H1 (cell line): ENCODE results near the gene HNF1A. TPM values are rescaled to one million over a fixed set of nuclear protein-coding genes. Genes with fewer than 3 reads are reported as not detected.

ENCODE experiments used
- CTCF ChIA-PET: fragments of 300-600 bp; sonication (Branson Sonifier 250); formaldehyde crosslinking; loops from one replicate; lab custom pipeline; 2021; ENCODE audit not compliant: partially characterized antibody; lab: Charles Lee
- POLR2A ChIA-PET: fragments of 300-600 bp; sonication (Branson Sonifier 250); formaldehyde crosslinking; loops from one replicate; lab custom pipeline; 2021; ENCODE audit warnings: inconsistent platforms; ENCODE audit not compliant: partially characterized antibody; lab: Charles Lee
- DNase-seq, 2 experiments: peaks; one replicate each; pipeline versions ENCODE4 v3.0.0 to v3.0.0-alpha.2; 2010 to 2022; ENCODE audit warnings: low spot score in 2 of 2, low read depth in 1 of 2, mixed read lengths in 1 of 2
- FAIRE-seq: peaks from 2 replicates; lab custom pipeline; 2011; peaks lifted over from hg19 to GRCh38; lab: Jason Lieb, UNC
- H2AFZ ChIP-seq: 2 replicates; pipeline ENCODE4 v1.8.1; 2012; ENCODE audit warnings: low read length, inconsistent platforms
- H2AK5ac ChIP-seq: 2 replicates; pipeline ENCODE4 v1.6.1; 2013; ENCODE audit warnings: low read depth, low read length
- H2BK120ac ChIP-seq: replicated peaks from 2 replicates; pipeline ENCODE3; 2013; ENCODE audit warnings: low read depth, low read length, inconsistent platforms
- H2BK12ac ChIP-seq: 2 replicates; pipeline ENCODE4 v1.6.1; 2013; ENCODE audit warnings: low read depth, low read length
- H2BK15ac ChIP-seq: 2 replicates; pipeline ENCODE4 v1.6.1; 2013; ENCODE audit warnings: low read length
- H2BK20ac ChIP-seq: 2 replicates; pipeline ENCODE4 v1.6.1; 2013; ENCODE audit warnings: low read length
- H2BK5ac ChIP-seq: 2 replicates; pipeline ENCODE4 v1.6.1; 2013; ENCODE audit warnings: low read depth, low read length
- H3K14ac ChIP-seq: 2 replicates; pipeline ENCODE4 v1.6.1; 2013; ENCODE audit warnings: inconsistent platforms; ENCODE audit not compliant: insufficient read length
- H3K18ac ChIP-seq: 2 replicates; pipeline ENCODE4 v1.6.1; 2013; ENCODE audit warnings: low read length; ENCODE audit errors: extremely low read depth
- H3K23ac ChIP-seq: 2 replicates; pipeline ENCODE4 v1.6.1; 2013; ENCODE audit warnings: inconsistent platforms; ENCODE audit not compliant: insufficient read length
- H3K23me2 ChIP-seq: 2 replicates; pipeline ENCODE4 v1.6.1; 2013; ENCODE audit warnings: low read depth, low read length
- H3K27ac ChIP-seq: 2 replicates; pipeline ENCODE4 v1.6.1; 2011; ENCODE audit warnings: low read depth, low read length, inconsistent platforms
- H3K27me3 ChIP-seq, 4 experiments: replicated peaks in 1 of 4; 1 replicate in 1 of 4; 2 replicates in 3 of 4; pipeline versions ENCODE4 v1.6.1 to v1.8.1; 2011 to 2013; ENCODE audit warnings: low read length in 3 of 4, mild to moderate bottlenecking in 3 of 4, inconsistent platforms in 2 of 4, mixed read lengths in 2 of 4, moderate library complexity in 1 of 4; ENCODE audit not compliant: control insufficient read depth in 3 of 4, insufficient read depth in 3 of 4; ENCODE audit errors: extremely low read depth in 1 of 4
- H3K36me3 ChIP-seq, 4 experiments: 2 replicates each; pipeline versions ENCODE4 v1.6.1 to v1.8.1; 2011 to 2013; ENCODE audit warnings: mild to moderate bottlenecking in 4 of 4, low read length in 3 of 4, moderate library complexity in 2 of 4, control low read depth in 1 of 4, inconsistent platforms in 1 of 4; ENCODE audit not compliant: insufficient read depth in 4 of 4, control insufficient read depth in 2 of 4
- H3K4ac ChIP-seq: replicated peaks from 2 replicates; pipeline ENCODE3; 2013; ENCODE audit warnings: low read length, low read depth, mixed read lengths, inconsistent platforms; ENCODE audit not compliant: insufficient read length
- H3K4me1 ChIP-seq, 4 experiments: replicated peaks in 1 of 4; 1 replicate in 1 of 4; 2 replicates in 3 of 4; pipeline versions ENCODE4 v1.6.1 to v1.8.1; 2011 to 2013; ENCODE audit warnings: low read length in 3 of 4, inconsistent platforms in 2 of 4, mixed read lengths in 1 of 4; ENCODE audit not compliant: insufficient read depth in 4 of 4, control insufficient read depth in 3 of 4
- H3K4me2 ChIP-seq, 2 experiments: 2 replicates each; pipeline versions ENCODE4 v1.6.1 to v1.8.1; 2011 to 2013; ENCODE audit warnings: low read depth in 2 of 2, low read length in 2 of 2, control low read depth in 1 of 2, inconsistent platforms in 1 of 2, mild to moderate bottlenecking in 1 of 2; ENCODE audit not compliant: insufficient read depth in 1 of 2
- H3K4me3 ChIP-seq, 4 experiments: fragments of 200-600, 300-600 bp in 1 of 4; sonication (generic), shearing (Covaris generic), sonication (Bioruptor Twin) in 1 of 4; 2 replicates each; pipeline versions ENCODE4 v1.5.1 to v1.8.1; 2011 to 2016; ENCODE audit warnings: low read length in 4 of 4, low read depth in 3 of 4, control low read depth in 2 of 4, inconsistent platforms in 2 of 4, mild to moderate bottlenecking in 2 of 4, mixed read lengths in 1 of 4, moderate library complexity in 1 of 4; ENCODE audit not compliant: insufficient read depth in 2 of 4; ENCODE audit errors: extremely low read depth in 1 of 4
- H3K56ac ChIP-seq: replicated peaks from 2 replicates; pipeline ENCODE3; 2013; ENCODE audit warnings: low read depth, mild to moderate bottlenecking, mixed read lengths, low read length, inconsistent platforms; ENCODE audit not compliant: insufficient read length
- H3K79me1 ChIP-seq: 2 replicates; pipeline ENCODE4 v1.6.1; 2013; ENCODE audit warnings: low read depth, low read length, control low read depth
- H3K79me2 ChIP-seq, 2 experiments: 2 replicates each; pipeline versions ENCODE4 v1.6.1 to v1.8.1; 2012 to 2013; ENCODE audit warnings: low read length in 2 of 2, mild to moderate bottlenecking in 2 of 2, inconsistent platforms in 1 of 2; ENCODE audit not compliant: insufficient read depth in 2 of 2, control insufficient read depth in 1 of 2
- H3K9ac ChIP-seq, 4 experiments: replicated peaks in 1 of 4; 1 replicate in 1 of 4; 2 replicates in 3 of 4; pipeline versions ENCODE4 v1.6.1 to v1.8.1; 2011 to 2013; ENCODE audit warnings: low read depth in 3 of 4, low read length in 3 of 4, control low read depth in 2 of 4, mild to moderate bottlenecking in 2 of 4, moderate library complexity in 2 of 4, inconsistent platforms in 1 of 4; ENCODE audit errors: extremely low read depth in 1 of 4
- H3K9me3 ChIP-seq, 2 experiments: 2 replicates each; pipeline versions ENCODE4 v1.6.1 to v1.8.1; 2012 to 2013; ENCODE audit warnings: mild to moderate bottlenecking in 2 of 2, moderate library complexity in 2 of 2, control low read depth in 1 of 2, inconsistent platforms in 1 of 2, low read depth in 1 of 2, low read length in 1 of 2, mixed read lengths in 1 of 2; ENCODE audit not compliant: insufficient read depth in 2 of 2
- H4K20me1 ChIP-seq, 2 experiments: replicated peaks in 1 of 2; 2 replicates each; pipeline versions ENCODE3 to v1.8.1; 2011 to 2013; ENCODE audit warnings: inconsistent platforms in 2 of 2, low read length in 2 of 2, mild to moderate bottlenecking in 1 of 2; ENCODE audit not compliant: insufficient read depth in 2 of 2, control insufficient read depth in 1 of 2
- H4K5ac ChIP-seq: 2 replicates; pipeline ENCODE4 v1.6.1; 2013; ENCODE audit warnings: low read length, low read depth, mixed read lengths, inconsistent platforms; ENCODE audit not compliant: insufficient read length
- H4K8ac ChIP-seq: 2 replicates; pipeline ENCODE4 v1.8.0; 2013; ENCODE audit warnings: mild to moderate bottlenecking, moderate library complexity, low read length, inconsistent platforms; ENCODE audit not compliant: insufficient read depth; ENCODE audit errors: extremely low read depth
- H4K91ac ChIP-seq: replicated peaks from 2 replicates; pipeline ENCODE3; 2013; ENCODE audit warnings: low read length, mixed read lengths, inconsistent platforms; ENCODE audit not compliant: insufficient read length
- CHD1 ChIP-seq: IDR thresholded peaks from 2 replicates; pipeline ENCODE4 v1.6.1; 2012; ENCODE audit warnings: low read depth, low read length, improper control_type of control experiment
- CREB1 ChIP-seq: IDR thresholded peaks from 2 replicates; pipeline ENCODE4 v1.6.1; 2012; ENCODE audit warnings: inconsistent platforms
- EGR1 ChIP-seq: IDR thresholded peaks from 2 replicates; pipeline ENCODE4 v1.6.1; 2011; ENCODE audit warnings: low read depth, low read length, borderline replicate concordance
- NANOG ChIP-seq: IDR thresholded peaks from 2 replicates; pipeline ENCODE4 v1.6.1; 2011; ENCODE audit warnings: low read length, low read depth, mild to moderate bottlenecking, inconsistent platforms; ENCODE audit not compliant: insufficient read depth, poor library complexity, severe bottlenecking
- RFX5 ChIP-seq: IDR thresholded peaks from 2 replicates; pipeline ENCODE4 v1.6.1; 2011; ENCODE audit warnings: low read depth, low read length, improper control_type of control experiment, borderline replicate concordance
- RNF2 ChIP-seq: fragments of 200-900, 300-1000 bp; sonication (generic); IDR thresholded peaks from 2 replicates; pipeline ENCODE4 v1.7.1; 2016; ENCODE audit warnings: borderline replicate concordance, low read depth, mild to moderate bottlenecking, antibody characterized with exemption, low read length; ENCODE audit not compliant: poor library complexity, severe bottlenecking; ENCODE audit errors: missing control alignments
- TAF7 ChIP-seq: optimal IDR thresholded peaks from 2 replicates; pipeline ENCODE3; 2011; ENCODE audit warnings: low read depth, mild to moderate bottlenecking, inconsistent platforms, low read length, moderate library complexity, borderline replicate concordance
- USF2 ChIP-seq: IDR thresholded peaks from 2 replicates; pipeline ENCODE4 v1.6.1; 2011; ENCODE audit warnings: low read length, improper control_type of control experiment
- YY1 ChIP-seq: IDR thresholded peaks from 2 replicates; pipeline ENCODE4 v1.6.1; 2011; ENCODE audit warnings: low read depth, mild to moderate bottlenecking, low read length
- WGBS, 2 experiments: shearing (Covaris generic) in 1 of 2; methylation state at CpG; one replicate each; pipeline versions ENCODE4 v1.1.6 to v1.1.7; 2013 to 2015; ENCODE audit warnings: low lambda C conversion rate in 2 of 2, mixed read lengths in 2 of 2, inconsistent platforms in 1 of 2, low coverage in 1 of 2, missing lambda C conversion rate in 1 of 2; ENCODE audit not compliant: insufficient replicate concordance in 2 of 2, insufficient coverage in 1 of 2, insufficient read length in 1 of 2; ENCODE audit errors: extremely low coverage in 1 of 2, missing lambda C conversion rate in 1 of 2; 5-methylcytosine and 5-hydroxymethylcytosine counted together
- polyA plus RNA-seq, 7 experiments: library from polyadenylated mRNA; depleted of rRNA in 3 of 7; stranded (reverse) in 5 of 7; unstranded in 2 of 7; fragments of >200 nt in 5 of 7; fragments of 200-250 nt in 2 of 7; gene quantifications; 1 replicate in 5 of 7; 2 replicates in 1 of 7; 4 replicates in 1 of 7; pipeline versions ENCODE4 v1.2.1 to v1.2.3, GENCODE V29; 2011 to 2013; ENCODE audit warnings: missing spikeins in 2 of 7, mixed read lengths in 2 of 7
- total RNA-seq: library from RNA; stranded (reverse); fragmentation: NEBNext Ultra II Directional; extraction: Animal tissue kit (Norgen Biotek cat#: 25700); gene quantifications from 2 replicates; pipeline ENCODE4 v1.2.1, GENCODE V29; 2021

Gene HNF1A
- total and polyA plus RNA-seq, 2 of the 8 experiments (the other 6 are each of a cell fraction or from before 2014, with no cell fraction given) = not detected

GRCh38 chr12:120990487-120991055 is 12.2 kb downstream of the HNF1A start:
- peaks cover 22% of the 10 kb centered on the region; the same call in 1 of the 2 replicates for H3K23me2 ChIP-seq
- no peak overlapping the region for H3K14ac ChIP-seq
- POLR2A ChIA-PET = interaction anchor here (1.6 to 2.0 kb wide), 2 partner anchors 7 to 8 kb away, joined by 4 to 7 read pairs; no protein-coding TSS in a partner anchor
- H3K9ac ChIP-seq = no peak overlapping the region
- CTCF ChIA-PET = interaction anchor here (3.8 kb wide), 1 partner anchor 14 kb away, joined by 40 read pairs; no protein-coding TSS in a partner anchor
- H3K4me1 ChIP-seq = no peaks in the 10 kb centered on the region
- no peak overlapping the region for H3K4ac ChIP-seq
- H2BK5ac ChIP-seq = no peak overlapping the region
- FAIRE-seq (no peak), DNase-seq (no peak)
- H3K9me3 ChIP-seq = no peaks in the 10 kb centered on the region
- H2AFZ ChIP-seq = no peak overlapping the region
- TF ChIP-seq RNF2 (no peak), CREB1 (no peak), NANOG (no peak), USF2 (no peak), TAF7 (no peak), RFX5 (no peak), CHD1 (no peak), YY1 (no peak), EGR1 (no peak)
- no peak overlapping the region for H2BK12ac ChIP-seq
- no peak overlapping the region for H3K56ac ChIP-seq
- no peaks in the 10 kb centered on the region for H3K79me2 ChIP-seq
- no peak overlapping the region for H4K8ac ChIP-seq
- peaks cover 0 to 2% of the 10 kb centered on the region in 2 experiments for H4K20me1 ChIP-seq
- H3K23ac ChIP-seq = no peak overlapping the region
- 83% methylated on average over 2 of the region's 2 CpGs; no CpG with 5 or more reads in 1 of the 2 experiments for WGBS, 2 experiments
- no peak overlapping the region for H4K91ac ChIP-seq
- no peak overlapping the region for H2BK120ac ChIP-seq
- no peak overlapping the region for H2BK20ac ChIP-seq
- H3K18ac ChIP-seq = no peak overlapping the region
- no peak overlapping the region for H2BK15ac ChIP-seq
- H3K36me3 ChIP-seq = no peaks in the 10 kb centered on the region
- no peak overlapping the region for H2AK5ac ChIP-seq
- H3K4me2 ChIP-seq = no peak overlapping the region
- no peaks in the 10 kb centered on the region for H3K27me3 ChIP-seq
- no peak overlapping the region for H4K5ac ChIP-seq
- no peak overlapping the region for H3K27ac ChIP-seq
- H3K79me1 ChIP-seq = no peaks in the 10 kb centered on the region
- no peak overlapping the region for H3K4me3 ChIP-seq
